WTC11 (cell line): ENCODE data around the gene TEKTIP1. TPM values are rescaled to one million over a fixed set of nuclear protein-coding genes. Genes with fewer than 3 reads are reported as not detected.

Experiments used
- ATAC-seq: fragments of 200-7000 bp; cut with Tn5 transposase; 2 replicates; pipeline ENCODE4 v1.10.0; 2021; ENCODE audit warnings: mild to moderate bottlenecking, moderate library complexity
- CTCF ChIA-PET: fragments of 300-600 bp; sonication (Branson Sonifier 250); formaldehyde crosslinking; loops from one replicate; lab custom pipeline; 2021; ENCODE audit warnings: antibody characterized with exemption; lab: Charles Lee
- POLR2A ChIA-PET: fragments of 350-600 bp; sonication (Branson Sonifier 250); formaldehyde crosslinking; loops from one replicate; lab custom pipeline; 2021; ENCODE audit warnings: antibody characterized with exemption; lab: Charles Lee
- DNase-seq: peaks from one replicate; pipeline ENCODE4 v3.0.0; 2021; ENCODE audit warnings: low spot score
- H3K27ac Mint-ChIP-seq: 2 replicates; pipeline ENCODE4 v1.8.0; 2021; ENCODE audit warnings: mixed read lengths
- H3K27me3 Mint-ChIP-seq: 2 replicates; pipeline ENCODE4 v1.8.0; 2021; ENCODE audit warnings: low read depth, mild to moderate bottlenecking, moderate library complexity, mixed read lengths
- H3K36me3 Mint-ChIP-seq: 2 replicates; pipeline ENCODE4 v1.8.0; 2021; ENCODE audit warnings: mixed read lengths
- H3K4me1 Mint-ChIP-seq: 2 replicates; pipeline ENCODE4 v1.8.0; 2022; ENCODE audit warnings: mixed read lengths
- H3K4me3 Mint-ChIP-seq: 2 replicates; pipeline ENCODE4 v1.8.0; 2021; ENCODE audit warnings: mild to moderate bottlenecking, moderate library complexity, mixed read lengths
- H3K9me3 Mint-ChIP-seq: 2 replicates; pipeline ENCODE4 v1.8.0; 2021; ENCODE audit warnings: mixed read lengths
- ARID4B ChIP-seq: sonication (generic); formaldehyde crosslinking; IDR thresholded peaks from 2 replicates; pipeline ENCODE4 v1.8.0; 2023; ENCODE audit warnings: missing genetic modification reagents, mild to moderate bottlenecking, borderline replicate concordance
- ATF3 ChIP-seq: sonication (generic); formaldehyde crosslinking; conservative IDR thresholded peaks from 2 replicates; pipeline ENCODE4 v1.8.1; 2022; ENCODE audit warnings: mild to moderate bottlenecking, missing genetic modification reagents
- CBFB ChIP-seq: sonication (generic); formaldehyde crosslinking; IDR thresholded peaks from 2 replicates; pipeline ENCODE4 v1.8.1; 2022; ENCODE audit warnings: mild to moderate bottlenecking, low read depth, missing genetic modification reagents
- CREM ChIP-seq: sonication (generic); formaldehyde crosslinking; IDR thresholded peaks from 2 replicates; pipeline ENCODE4 v1.8.1; 2022; ENCODE audit warnings: mild to moderate bottlenecking, missing genetic modification reagents, moderate library complexity
- E2F4 ChIP-seq: sonication (generic); formaldehyde crosslinking; IDR thresholded peaks from 2 replicates; pipeline ENCODE4 v1.8.1; 2022; ENCODE audit warnings: low read depth, mild to moderate bottlenecking, moderate library complexity, missing genetic modification reagents, borderline replicate concordance
- ESRRA ChIP-seq: sonication (generic); formaldehyde crosslinking; IDR thresholded peaks from 2 replicates; pipeline ENCODE4 v1.8.1; 2022; ENCODE audit warnings: mild to moderate bottlenecking, missing genetic modification reagents, borderline replicate concordance
- FOXK1 ChIP-seq: sonication (generic); formaldehyde crosslinking; IDR thresholded peaks from 2 replicates; pipeline ENCODE4 v1.8.0; 2022; ENCODE audit warnings: mild to moderate bottlenecking, moderate library complexity, missing genetic modification reagents
- IRF1 ChIP-seq: sonication (generic); formaldehyde crosslinking; IDR thresholded peaks from 2 replicates; pipeline ENCODE4 v1.8.0; 2023; ENCODE audit warnings: missing genetic modification reagents
- KAT7 ChIP-seq: sonication (generic); formaldehyde crosslinking; IDR thresholded peaks from 2 replicates; pipeline ENCODE4 v1.8.1; 2023; ENCODE audit warnings: missing genetic modification reagents, mild to moderate bottlenecking, borderline replicate concordance
- MYBL2 ChIP-seq: sonication (generic); formaldehyde crosslinking; IDR thresholded peaks from 2 replicates; pipeline ENCODE4 v1.8.1; 2023; ENCODE audit warnings: mild to moderate bottlenecking, moderate library complexity, missing genetic modification reagents
- NFATC4 ChIP-seq: fragments of 250-450 bp; sonication (Bioruptor Pico); IDR thresholded peaks from 2 replicates; pipeline ENCODE4 v1.9.0; 2021; ENCODE audit warnings: mild to moderate bottlenecking
- NR1H2 ChIP-seq: sonication (generic); formaldehyde crosslinking; IDR thresholded peaks from 2 replicates; pipeline ENCODE4 v1.9.0; 2021; ENCODE audit warnings: mild to moderate bottlenecking, moderate library complexity, missing genetic modification reagents
- NR3C1 ChIP-seq: sonication (generic); formaldehyde crosslinking; conservative IDR thresholded peaks from 2 replicates; pipeline ENCODE4 v1.8.1; 2023; ENCODE audit warnings: low read depth, mild to moderate bottlenecking, missing genetic modification reagents
- RELA ChIP-seq: sonication (generic); formaldehyde crosslinking; IDR thresholded peaks from 2 replicates; pipeline ENCODE4 v1.8.1; 2022; ENCODE audit warnings: missing genetic modification reagents, mild to moderate bottlenecking, borderline replicate concordance
- SOX15 ChIP-seq: fragments of 250-450 bp; sonication (Bioruptor Pico); IDR thresholded peaks from 2 replicates; pipeline ENCODE4 v1.9.0; 2021; ENCODE audit warnings: mild to moderate bottlenecking
- TEAD1 ChIP-seq: sonication (generic); formaldehyde crosslinking; IDR thresholded peaks from 2 replicates; pipeline ENCODE4 v1.8.0; 2022; ENCODE audit warnings: mild to moderate bottlenecking, missing genetic modification reagents
- TEAD4 ChIP-seq: sonication (generic); formaldehyde crosslinking; IDR thresholded peaks from 2 replicates; pipeline ENCODE4 v1.8.0; 2022; ENCODE audit warnings: mild to moderate bottlenecking, missing genetic modification reagents
- USF1 ChIP-seq: sonication (generic); formaldehyde crosslinking; IDR thresholded peaks from 2 replicates; pipeline ENCODE4 v1.8.0; 2022; ENCODE audit warnings: mild to moderate bottlenecking, missing genetic modification reagents
- USF2 ChIP-seq: sonication (generic); formaldehyde crosslinking; IDR thresholded peaks from 2 replicates; pipeline ENCODE4 v1.8.1; 2023; ENCODE audit warnings: mild to moderate bottlenecking, missing genetic modification reagents, moderate library complexity
- ZNF219 ChIP-seq: sonication (generic); formaldehyde crosslinking; IDR thresholded peaks from 2 replicates; pipeline ENCODE4 v1.8.0; 2023; ENCODE audit warnings: missing genetic modification reagents, mild to moderate bottlenecking, borderline replicate concordance
- ZNF263 ChIP-seq: sonication (generic); formaldehyde crosslinking; IDR thresholded peaks from 2 replicates; pipeline ENCODE4 v1.8.1; 2022; ENCODE audit warnings: low read depth, mild to moderate bottlenecking, moderate library complexity, missing genetic modification reagents
- ZNF281 ChIP-seq: sonication (generic); formaldehyde crosslinking; IDR thresholded peaks from 2 replicates; pipeline ENCODE4 v1.8.0; 2023; ENCODE audit warnings: mild to moderate bottlenecking, missing genetic modification reagents
- total RNA-seq: library from RNA; stranded (reverse); gene quantifications from 3 replicates; pipeline ENCODE4 v1.2.3, GENCODE V29; 2021

TEKTIP1 gene
- total RNA-seq, 1 experiment from 2014 or later = 6.3 TPM

- peak; percentile 34; the same call in 1 of the 2 replicates for TF ChIP-seq USF2 (CRISPR knock-in tag)
- no peak for TF ChIP-seq SOX15
- TF ChIP-seq CREM (CRISPR knock-in tag) = peak; percentile 43; the same call in 1 of the 2 replicates
- TF ChIP-seq ARID4B = 0 out of 2 replicates have a peak, but pooled peaks have one; percentile 66
- no peak for TF ChIP-seq NR1H2 (CRISPR knock-in tag)
- TF ChIP-seq MYBL2 (CRISPR knock-in tag) = peak; percentile 43; the same call in 1 of the 2 replicates
- TF ChIP-seq CBFB = 0 out of 2 replicates have a peak, but pooled peaks have one; percentile 50
- no peak for TF ChIP-seq ZNF219 (CRISPR knock-in tag)
- TF ChIP-seq ZNF263 = no peak
- TF ChIP-seq ESRRA (CRISPR knock-in tag) = peak; percentile 29; the same call in 1 of the 2 replicates
- TF ChIP-seq RELA (CRISPR knock-in tag) = no peak
- 0 out of 2 replicates have a peak, but pooled peaks have one; percentile 20 for TF ChIP-seq TEAD1
- TF ChIP-seq FOXK1 = 0 out of 2 replicates have a peak, but pooled peaks have one; percentile 17
- TF ChIP-seq, all 79 proteins: peak for 15
These were observed 18.7 kb downstream of the TEKTIP1 start, which contains the start of gene MFSD12 (continued) for GRCh38 chr19:3557461-3558248.

GRCh38 chr19:3563709-3564524 lies 24.9 kb downstream of the TEKTIP1 start:
- DNase-seq = no peak
- peaks cover 30% of the 10 kb centered on the region for H3K27me3 Mint-ChIP-seq
- H3K4me1 Mint-ChIP-seq = no peaks in the 10 kb centered on the region
- CTCF ChIA-PET = interaction anchor here (1.0 kb wide), 1 partner anchor 19 kb away, joined by 3 read pairs; no protein-coding TSS in a partner anchor
- H3K27ac Mint-ChIP-seq = no peak overlapping the region
- H3K9me3 Mint-ChIP-seq = no peaks in the 10 kb centered on the region
- H3K4me3 Mint-ChIP-seq = no peak overlapping the region
- no peak for ATAC-seq
- POLR2A ChIA-PET = no interaction called here
- no peaks in the 10 kb centered on the region for H3K36me3 Mint-ChIP-seq
- TF ChIP-seq USF1 (CRISPR knock-in tag) (no peak), E2F4 (CRISPR knock-in tag) (no peak), KAT7 (CRISPR knock-in tag) (no peak), ZNF281 (no peak), NR3C1 (CRISPR knock-in tag) (no peak), ATF3 (CRISPR knock-in tag) (no peak), IRF1 (CRISPR knock-in tag) (no peak), NFATC4 (no peak), TEAD4 (CRISPR knock-in tag) (no peak)
